HFFc6 (cell line): Measurements from ENCODE around the gene RGS6. TPM values are rescaled to one million over a fixed set of nuclear protein-coding genes. Genes with fewer than 3 reads are reported as not detected.

Source experiments
- DNase-seq: peaks from one replicate; pipeline ENCODE4 v3.0.0-alpha.2; 2018
- H3K27ac Mint-ChIP-seq: 2 replicates; pipeline ENCODE4 v1.8.0; 2020; ENCODE audit warnings: mild to moderate bottlenecking, mixed read lengths
- H3K27me3 Mint-ChIP-seq: 2 replicates; pipeline ENCODE4 v1.8.0; 2021; ENCODE audit warnings: mild to moderate bottlenecking, moderate library complexity, mixed read lengths; ENCODE audit not compliant: insufficient read depth
- H3K36me3 Mint-ChIP-seq: 2 replicates; pipeline ENCODE4 v1.8.0; 2021; ENCODE audit warnings: low read depth, mixed read lengths
- H3K4me1 Mint-ChIP-seq: 2 replicates; pipeline ENCODE4 v1.8.0; 2020; ENCODE audit warnings: low read depth, mixed read lengths
- H3K4me3 Mint-ChIP-seq: 2 replicates; pipeline ENCODE4 v1.8.0; 2020; ENCODE audit warnings: mild to moderate bottlenecking, moderate library complexity, mixed read lengths
- H3K9me3 Mint-ChIP-seq: 2 replicates; pipeline ENCODE4 v1.8.0; 2020; ENCODE audit warnings: mild to moderate bottlenecking, mixed read lengths
- total RNA-seq, 6 experiments: library from RNA; stranded (reverse); fragmentation: NEBNext Ultra II Directional; extraction: Animal tissue kit (Norgen Biotek cat#: 25700); gene quantifications; 2 replicates in 1 of 6; 3 replicates in 5 of 6; pipeline ENCODE4 v1.2.3, GENCODE V29; 2021
- TF ChIP-seq, protein P1 (sequence below): fragments of 200-600 bp; sonication (generic); IDR thresholded peaks from 2 replicates; pipeline ENCODE4 v1.5.0; 2021; ENCODE audit warnings: antibody characterized with exemption, mild to moderate bottlenecking

Gene RGS6
- total RNA-seq, 6 experiments from 2014 or later: not detected

DNA sequence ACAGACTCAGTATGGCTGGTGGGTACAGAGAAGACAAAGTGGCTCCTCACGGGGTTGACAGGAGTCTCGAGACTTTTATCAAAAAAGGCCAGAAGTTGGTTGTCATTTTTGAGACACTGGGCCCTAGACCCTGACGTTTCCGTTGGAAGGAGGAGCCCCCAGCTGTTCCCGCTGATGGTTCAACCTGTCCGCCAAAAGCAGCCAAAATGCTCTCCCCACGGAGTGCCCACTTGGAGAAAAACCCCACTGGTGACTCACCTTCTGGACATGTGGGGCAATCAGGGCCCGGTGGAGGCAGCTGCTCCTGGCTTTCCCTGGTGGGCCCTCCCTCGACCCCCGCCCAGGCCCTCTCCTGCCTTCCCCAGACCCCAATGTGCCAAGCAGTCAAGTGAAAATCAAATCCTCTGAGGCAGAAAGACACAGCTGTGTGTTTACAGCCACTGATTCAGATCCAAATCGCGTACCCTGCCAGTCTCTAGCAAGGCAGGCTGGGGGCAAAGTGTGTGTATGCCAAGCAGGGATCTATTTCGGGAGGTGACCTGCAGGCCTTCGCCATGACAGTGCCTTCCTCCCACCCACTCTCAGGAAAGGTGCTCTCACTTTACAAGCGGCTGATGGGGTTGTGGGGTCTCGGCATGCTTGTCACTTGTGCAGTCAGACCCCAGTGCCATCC lies 614.3 kb downstream of the RGS6 start:
- Mint-ChIP-seq H3K36me3 (no peaks in the 10 kb centered on the region), H3K4me1 (peaks cover 16% of the 10 kb centered on the region), H3K4me3 (no peak overlapping the region), H3K27me3 (peaks cover 1% of the 10 kb centered on the region; the same call in 1 of the 2 replicates), H3K9me3 (no peaks in the 10 kb centered on the region), H3K27ac (no peak overlapping the region)
- DNase-seq: no peak
- TF ChIP-seq, protein P1, sequence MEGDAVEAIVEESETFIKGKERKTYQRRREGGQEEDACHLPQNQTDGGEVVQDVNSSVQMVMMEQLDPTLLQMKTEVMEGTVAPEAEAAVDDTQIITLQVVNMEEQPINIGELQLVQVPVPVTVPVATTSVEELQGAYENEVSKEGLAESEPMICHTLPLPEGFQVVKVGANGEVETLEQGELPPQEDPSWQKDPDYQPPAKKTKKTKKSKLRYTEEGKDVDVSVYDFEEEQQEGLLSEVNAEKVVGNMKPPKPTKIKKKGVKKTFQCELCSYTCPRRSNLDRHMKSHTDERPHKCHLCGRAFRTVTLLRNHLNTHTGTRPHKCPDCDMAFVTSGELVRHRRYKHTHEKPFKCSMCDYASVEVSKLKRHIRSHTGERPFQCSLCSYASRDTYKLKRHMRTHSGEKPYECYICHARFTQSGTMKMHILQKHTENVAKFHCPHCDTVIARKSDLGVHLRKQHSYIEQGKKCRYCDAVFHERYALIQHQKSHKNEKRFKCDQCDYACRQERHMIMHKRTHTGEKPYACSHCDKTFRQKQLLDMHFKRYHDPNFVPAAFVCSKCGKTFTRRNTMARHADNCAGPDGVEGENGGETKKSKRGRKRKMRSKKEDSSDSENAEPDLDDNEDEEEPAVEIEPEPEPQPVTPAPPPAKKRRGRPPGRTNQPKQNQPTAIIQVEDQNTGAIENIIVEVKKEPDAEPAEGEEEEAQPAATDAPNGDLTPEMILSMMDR: no peak

DNA sequence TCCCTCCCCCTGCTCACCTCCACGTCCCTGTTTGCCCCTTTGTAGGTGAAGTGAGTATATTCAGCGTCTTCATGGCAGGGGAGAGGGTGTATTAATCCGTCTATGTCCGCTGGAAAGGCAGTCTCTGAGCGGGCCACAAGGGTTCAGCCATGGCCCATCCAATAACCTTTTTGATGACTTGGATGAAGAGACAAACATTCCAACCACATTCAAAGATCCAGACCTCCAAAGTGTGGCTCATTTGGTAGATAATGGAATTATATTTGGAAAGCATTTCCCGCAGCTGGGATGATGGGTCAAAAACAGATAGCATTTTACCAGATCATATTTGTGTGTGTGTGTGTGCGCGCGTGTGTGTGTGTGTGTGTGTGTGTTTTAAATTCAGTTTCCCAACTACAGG lies 615.8 kb downstream of the RGS6 start:
- no peak for DNase-seq
- H3K36me3 Mint-ChIP-seq: no peaks in the 10 kb centered on the region
- peaks cover 7% of the 10 kb centered on the region; the same call in 1 of the 2 replicates for H3K27me3 Mint-ChIP-seq
- H3K27ac Mint-ChIP-seq: no peak overlapping the region
- H3K4me3 Mint-ChIP-seq: no peak overlapping the region
- H3K4me1 Mint-ChIP-seq: peaks cover 16% of the 10 kb centered on the region
- TF ChIP-seq, protein P1: peak; percentile 14; the same call in 1 of the 2 replicates
- H3K9me3 Mint-ChIP-seq: no peaks in the 10 kb centered on the region

DNA sequence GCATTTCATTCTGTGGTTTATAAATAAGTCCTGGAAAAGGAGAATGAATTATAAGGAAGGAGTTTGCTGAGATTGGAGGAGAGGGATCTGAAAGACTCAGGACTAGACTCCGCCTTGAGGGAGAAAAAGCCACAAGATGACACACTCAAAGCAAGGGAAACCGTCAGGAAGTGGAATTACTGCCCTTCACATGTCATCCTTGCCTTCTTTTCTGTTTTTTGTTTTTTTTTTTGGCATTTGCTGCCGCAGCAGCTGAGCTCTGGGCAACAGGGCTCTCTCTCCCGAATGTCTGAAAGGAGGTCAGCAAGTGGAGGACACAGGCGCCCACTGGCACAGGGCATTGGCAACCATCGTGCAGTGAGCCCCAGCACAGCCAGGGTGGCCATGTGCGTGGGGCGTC lies 616.8 kb downstream of the RGS6 start:
- TF ChIP-seq, protein P1: no peak
- Mint-ChIP-seq H3K4me1 (peaks cover 16% of the 10 kb centered on the region), H3K27me3 (peaks cover 12% of the 10 kb centered on the region), H3K9me3 (no peaks in the 10 kb centered on the region), H3K27ac (no peak overlapping the region), H3K4me3 (no peak overlapping the region), H3K36me3 (no peaks in the 10 kb centered on the region)
- no peak for DNase-seq

DNA sequence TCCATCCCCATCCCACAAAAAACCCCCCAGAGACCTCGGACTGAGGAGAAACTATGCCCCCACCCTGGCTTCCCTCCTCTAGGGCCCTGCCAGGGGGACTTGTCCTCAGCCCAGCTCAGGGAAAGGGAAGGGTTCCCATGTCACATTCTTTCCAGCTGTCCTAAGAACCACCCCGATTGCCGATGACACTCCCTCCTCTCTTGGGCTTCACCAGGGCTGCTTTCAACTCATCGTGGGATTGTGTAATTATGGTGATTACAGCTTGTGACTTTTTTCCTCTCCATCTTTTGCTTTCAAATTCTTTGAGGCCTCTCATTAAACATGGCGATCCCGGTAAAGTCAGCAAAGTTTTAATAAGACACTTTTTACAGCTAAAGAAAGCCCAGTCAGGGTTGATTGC lies 617.6 kb downstream of the RGS6 start:
- DNase-seq: no peak
- Mint-ChIP-seq H3K36me3 (no peaks in the 10 kb centered on the region), H3K4me3 (no peak overlapping the region), H3K27me3 (peaks cover 12% of the 10 kb centered on the region), H3K27ac (no peak overlapping the region), H3K9me3 (no peaks in the 10 kb centered on the region), H3K4me1 (peaks cover 16% of the 10 kb centered on the region)
- TF ChIP-seq, protein P1: no peak

DNA sequence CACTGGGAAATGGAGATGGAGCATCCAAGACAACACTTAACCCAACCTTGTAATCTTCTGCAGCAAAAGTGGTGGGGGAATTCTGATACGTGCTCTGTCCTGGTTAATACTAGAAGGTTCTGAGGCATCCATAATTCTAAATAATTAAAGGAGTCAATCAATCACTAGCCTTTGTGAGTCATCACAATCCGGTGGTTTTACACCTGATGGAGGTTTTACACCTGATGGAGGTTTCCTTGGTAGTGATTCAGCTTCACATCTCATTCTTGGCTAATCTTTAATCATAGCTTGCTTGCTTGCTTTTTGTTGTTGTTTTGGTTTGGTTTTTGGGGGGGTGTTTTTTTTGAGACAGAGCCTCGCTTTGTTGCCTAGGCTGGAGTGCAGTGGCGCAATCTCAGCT lies 618.3 kb downstream of the RGS6 start:
- Mint-ChIP-seq H3K27ac (no peak overlapping the region), H3K9me3 (no peaks in the 10 kb centered on the region), H3K4me1 (peaks cover 13% of the 10 kb centered on the region), H3K4me3 (no peak overlapping the region), H3K27me3 (peaks cover 12% of the 10 kb centered on the region), H3K36me3 (no peaks in the 10 kb centered on the region)
- TF ChIP-seq, protein P1: no peak
- DNase-seq: no peak
